IPS-11a (cell line): ENCODE data around the gene ECT2L.

ENCODE experiments used
- H3K4me3 ChIP-seq: one replicate; pipeline ENCODE4 v1.5.1; 2013; ENCODE audit warnings: low read depth, low read length, control low read depth

The ECT2L gene

DNA sequence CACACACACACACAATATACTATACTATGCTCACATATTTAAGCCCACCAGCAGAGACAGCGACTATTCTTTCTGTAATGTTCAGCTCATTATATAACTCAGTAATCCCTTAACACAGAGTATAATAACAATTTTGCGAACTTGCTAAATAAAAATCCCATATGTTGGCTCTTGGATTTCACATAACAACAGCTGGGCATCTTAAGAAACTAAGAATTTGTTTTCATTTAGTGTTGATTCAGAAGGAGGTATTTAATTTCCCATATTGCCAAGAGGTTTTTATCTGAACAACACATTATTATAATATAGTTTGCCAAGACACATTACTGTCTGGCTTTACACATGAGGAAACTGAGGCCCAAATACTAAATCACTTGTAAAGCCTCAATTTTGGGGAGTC lies 7.4 kb downstream of the ECT2L start:
- H3K4me3 ChIP-seq: no peak overlapping the region

- H3K4me3 ChIP-seq: no peak overlapping the region
These were observed 8.0 kb downstream of the ECT2L start for GRCh38 chr6:138803861-138804260.

DNA sequence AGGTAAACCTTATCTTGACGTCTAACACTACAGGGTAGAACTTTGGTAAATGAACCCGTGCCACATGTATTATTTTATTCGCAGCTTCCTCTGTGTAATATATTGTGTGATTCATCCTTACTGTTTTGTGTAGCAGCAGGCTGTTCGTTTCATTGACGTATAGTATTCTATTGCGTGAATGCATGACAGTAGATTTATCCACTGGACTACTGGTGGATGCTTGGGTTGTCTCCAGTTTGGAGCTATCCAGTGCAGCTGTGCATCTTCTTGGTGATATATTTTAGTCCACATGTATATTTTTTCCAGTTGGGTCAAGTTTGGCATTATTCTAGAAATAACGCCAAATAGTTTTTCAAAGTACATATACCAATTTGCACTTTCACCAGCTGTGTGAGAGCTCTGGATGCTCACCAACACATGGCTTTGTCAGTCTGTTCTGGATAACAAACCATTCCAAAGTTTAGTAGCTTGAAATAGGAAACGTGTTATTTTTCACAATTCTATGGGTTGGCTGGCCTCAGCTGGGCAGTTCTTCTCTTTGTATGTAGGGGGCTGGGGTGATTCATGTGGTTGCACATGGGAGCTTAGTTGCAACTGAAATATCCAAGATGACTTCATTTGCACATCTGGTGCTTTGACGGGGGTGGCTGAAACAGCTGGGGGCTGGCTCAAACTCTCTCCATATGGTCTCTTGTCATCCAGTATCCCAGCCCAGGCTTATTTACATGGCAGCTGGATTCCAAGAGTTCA lies 9.3 kb downstream of the ECT2L start:
- no peak overlapping the region for H3K4me3 ChIP-seq

GRCh38 chr6:138806889-138807288 lies 11.0 kb downstream of the ECT2L start:
- no peak overlapping the region for H3K4me3 ChIP-seq

DNA sequence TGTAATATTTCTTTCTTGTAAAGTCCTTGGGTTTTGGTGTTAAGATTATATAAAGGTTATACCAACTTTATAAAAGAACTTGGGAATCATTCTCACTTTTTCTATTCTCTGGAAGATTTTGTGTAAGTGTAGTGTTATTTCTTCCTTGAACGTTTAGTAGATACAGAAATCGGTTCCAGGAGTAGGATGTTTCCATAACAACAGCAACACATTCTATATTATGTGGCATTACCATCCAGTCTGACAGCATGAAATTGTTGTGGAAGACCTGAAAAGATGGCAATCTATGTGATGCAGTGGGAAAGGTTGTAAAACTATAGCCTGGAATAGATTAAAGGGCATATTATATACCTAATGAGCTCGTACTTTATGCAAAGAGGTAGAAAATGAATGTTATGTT lies 13.8 kb downstream of the ECT2L start:
- H3K4me3 ChIP-seq: no peak overlapping the region

DNA sequence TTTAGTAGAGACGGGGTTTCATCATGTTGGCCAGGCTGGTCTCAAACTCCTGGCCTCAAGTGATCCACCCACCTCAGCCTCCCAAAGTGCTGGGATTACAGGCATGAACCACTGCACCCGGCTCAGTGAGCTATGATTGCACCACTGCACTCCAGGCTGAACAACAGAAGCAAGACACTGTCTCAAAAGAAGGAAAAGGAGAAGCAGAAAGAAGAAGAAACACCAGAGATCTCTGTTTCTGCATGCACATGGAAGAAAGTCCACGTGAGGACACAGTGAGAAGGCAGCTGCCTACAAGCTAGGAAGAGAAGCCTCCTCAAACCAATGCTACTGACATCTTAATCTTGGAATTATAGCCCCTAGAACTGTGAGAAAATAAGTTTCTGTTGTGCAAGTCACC lies 16.0 kb downstream of the ECT2L start:
- H3K4me3 ChIP-seq: no peak overlapping the region

GRCh38 chr6:138814179-138814834 lies 18.4 kb downstream of the ECT2L start:
- no peak overlapping the region for H3K4me3 ChIP-seq

DNA sequence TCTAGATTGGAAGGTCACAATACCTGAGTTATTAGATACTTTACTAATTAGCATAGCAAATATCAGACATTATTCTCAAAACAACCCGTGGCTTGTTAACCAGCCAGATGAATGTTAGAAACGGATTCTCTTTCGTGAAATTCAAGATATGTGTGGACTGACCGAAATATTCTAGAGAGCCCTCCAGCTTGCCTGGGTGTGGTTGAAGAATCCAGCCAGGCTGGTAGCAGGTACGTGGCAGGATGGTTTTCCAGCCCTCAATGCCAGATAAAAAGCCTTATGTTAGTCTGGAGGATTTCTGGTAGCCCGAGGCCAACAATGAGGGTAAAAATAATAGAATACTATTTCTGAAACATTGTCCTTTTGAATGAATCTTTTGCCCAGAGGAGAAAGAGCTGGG lies 19.3 kb downstream of the ECT2L start:
- H3K4me3 ChIP-seq: no peak overlapping the region

GRCh38 chr6:138815797-138816528 lies 20.1 kb downstream of the ECT2L start:
- no peak overlapping the region for H3K4me3 ChIP-seq

- H3K4me3 ChIP-seq: no peak overlapping the region
These were observed 21.9 kb downstream of the ECT2L start for GRCh38 chr6:138817799-138818198.

DNA sequence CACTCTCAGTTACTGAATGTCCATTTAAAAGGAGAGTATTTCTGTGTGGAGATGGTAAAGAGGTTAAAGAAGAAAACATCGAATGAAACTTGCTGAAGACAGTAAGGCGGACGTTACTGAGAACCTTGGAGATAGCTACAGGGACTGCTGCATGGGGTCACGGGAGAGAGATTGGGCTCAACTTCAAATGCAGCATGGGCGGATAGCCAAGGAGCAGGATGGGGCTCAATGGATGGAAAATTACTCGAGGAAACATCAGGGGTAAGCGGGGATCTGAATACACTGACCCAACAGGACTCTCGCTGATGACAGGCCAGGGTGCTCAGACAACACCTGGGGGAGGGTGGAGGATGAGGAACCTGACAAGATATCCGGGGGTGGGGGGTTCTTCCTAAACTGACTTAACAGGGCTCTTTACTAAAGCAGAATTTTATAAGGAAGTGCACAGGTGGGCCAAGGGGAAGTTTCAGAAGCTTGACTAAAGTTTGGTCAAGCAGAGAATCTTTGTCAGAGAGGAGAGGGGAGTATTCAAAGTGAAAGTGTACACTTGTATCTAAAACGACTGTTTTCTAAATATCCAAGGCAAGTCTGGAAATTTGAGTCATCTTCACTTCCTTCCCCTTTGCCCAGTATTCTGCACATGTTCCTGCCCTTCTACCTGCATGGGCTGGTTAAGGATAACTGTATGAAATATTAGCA lies 22.8 kb downstream of the ECT2L start:
- H3K4me3 ChIP-seq: no peak overlapping the region

GRCh38 chr6:138821519-138821918 lies 25.6 kb downstream of the ECT2L start:
- no peak overlapping the region for H3K4me3 ChIP-seq

DNA sequence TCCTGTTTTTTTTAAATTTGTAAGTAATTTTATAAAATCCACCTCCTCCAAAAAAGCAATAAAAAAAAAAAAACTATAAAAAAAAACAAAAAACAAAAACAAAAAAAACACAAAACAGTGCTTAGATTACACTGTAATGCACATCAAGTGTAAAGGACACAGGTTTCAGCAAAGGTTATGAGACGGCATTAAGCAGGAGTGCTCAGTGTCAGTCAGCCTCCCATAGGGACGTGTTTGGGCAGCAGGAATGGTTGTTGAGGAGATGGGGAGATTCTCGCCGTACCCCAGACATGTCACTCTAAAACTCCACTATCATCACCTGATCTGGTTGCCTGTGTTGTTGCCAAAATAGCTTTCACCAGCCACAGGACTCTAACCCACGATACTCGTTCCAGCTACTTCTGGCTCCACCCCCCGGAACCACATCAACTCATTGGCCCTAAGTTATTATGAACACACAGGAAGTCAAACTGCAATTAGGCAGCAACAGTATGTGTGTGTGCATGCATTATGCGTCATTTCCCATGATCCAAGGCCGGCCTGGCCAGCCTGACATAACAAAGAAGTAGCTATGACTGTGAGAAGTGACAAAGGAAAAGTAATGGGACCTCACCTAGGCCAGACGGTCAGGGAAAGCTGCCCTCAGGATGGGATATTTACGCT lies 28.7 kb downstream of the ECT2L start:
- no peak overlapping the region for H3K4me3 ChIP-seq

- no peak overlapping the region for H3K4me3 ChIP-seq
These were observed 34.4 kb downstream of the ECT2L start for GRCh38 chr6:138830248-138830647.

DNA sequence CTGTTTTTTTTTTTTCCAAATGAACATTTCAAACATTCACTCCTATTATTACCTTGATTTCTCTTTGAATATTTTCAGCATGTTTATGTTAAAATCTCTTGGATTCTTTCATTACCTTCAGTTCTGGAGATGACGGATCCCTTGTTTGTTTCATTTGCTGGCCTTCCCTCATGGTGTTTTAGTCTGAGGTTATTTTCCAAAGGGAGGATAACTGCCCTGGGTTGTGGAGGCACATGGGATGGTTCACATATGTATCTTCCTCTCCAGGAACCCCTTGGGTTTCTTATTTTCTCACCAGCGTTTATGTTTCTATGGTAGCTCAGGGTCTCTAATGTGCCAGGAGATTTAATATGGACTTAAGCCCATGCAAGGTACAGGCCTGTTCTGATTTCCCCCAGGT lies 36.3 kb downstream of the ECT2L start:
- H3K4me3 ChIP-seq: no peak overlapping the region

DNA sequence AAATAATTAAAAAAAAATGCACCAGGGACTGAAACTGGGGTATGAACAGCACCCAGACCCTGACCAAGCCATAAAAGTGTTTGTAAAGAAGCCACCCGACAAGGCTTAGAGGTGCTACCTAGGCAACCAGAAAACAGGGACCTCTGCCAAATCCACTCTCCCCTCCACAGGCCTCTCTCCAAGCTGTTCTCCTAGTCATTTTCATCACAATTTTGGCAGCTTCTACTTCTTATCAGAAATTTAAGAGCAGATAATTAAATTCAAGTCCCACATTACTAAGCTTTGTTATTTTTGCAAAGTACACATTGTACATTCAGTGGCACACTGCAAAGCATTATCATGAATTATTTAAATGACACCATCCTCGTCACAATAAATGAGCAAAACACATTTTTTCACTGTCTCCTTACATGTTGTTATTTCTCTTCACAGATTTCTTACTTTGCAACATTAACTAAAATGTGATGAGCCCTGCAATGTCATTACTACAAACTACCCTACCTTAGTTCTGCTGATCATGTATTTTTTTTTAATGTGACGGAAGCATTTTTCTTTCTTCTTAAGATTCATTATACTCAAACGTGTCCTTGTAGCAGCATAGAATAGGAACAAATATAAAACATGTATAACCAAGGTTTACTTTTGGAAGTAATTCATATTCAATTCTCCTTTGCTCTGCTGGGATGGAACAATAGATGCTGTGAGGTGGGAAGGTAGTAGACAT lies 38.1 kb downstream of the ECT2L start:
- H3K4me3 ChIP-seq: no peak overlapping the region

GRCh38 chr6:138837246-138837645 lies 41.4 kb downstream of the ECT2L start:
- no peak overlapping the region for H3K4me3 ChIP-seq

DNA sequence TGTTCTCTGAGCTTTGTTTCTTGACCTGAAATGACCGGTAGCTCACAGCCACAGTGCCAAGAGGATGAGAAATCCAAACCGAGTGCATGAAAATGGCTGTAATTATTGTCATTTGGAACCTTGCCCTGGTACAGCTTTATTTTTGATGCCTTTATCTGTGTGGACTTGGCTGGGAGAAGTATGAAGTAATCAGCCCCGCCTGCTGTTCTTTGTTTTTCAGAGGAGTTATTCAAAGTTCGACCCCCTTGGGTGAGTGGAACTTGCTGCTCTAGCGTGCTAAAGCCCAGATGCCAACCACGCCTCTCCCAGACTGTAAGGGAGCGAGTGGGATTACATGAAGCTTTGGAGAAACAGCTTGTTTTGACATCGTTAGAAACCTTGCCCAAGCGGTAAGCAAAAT lies 48.3 kb downstream of the ECT2L start:
- H3K4me3 ChIP-seq: no peak overlapping the region

- H3K4me3 ChIP-seq: no peak overlapping the region
These were observed 52.0 kb downstream of the ECT2L start for GRCh38 chr6:138847884-138848283.

DNA sequence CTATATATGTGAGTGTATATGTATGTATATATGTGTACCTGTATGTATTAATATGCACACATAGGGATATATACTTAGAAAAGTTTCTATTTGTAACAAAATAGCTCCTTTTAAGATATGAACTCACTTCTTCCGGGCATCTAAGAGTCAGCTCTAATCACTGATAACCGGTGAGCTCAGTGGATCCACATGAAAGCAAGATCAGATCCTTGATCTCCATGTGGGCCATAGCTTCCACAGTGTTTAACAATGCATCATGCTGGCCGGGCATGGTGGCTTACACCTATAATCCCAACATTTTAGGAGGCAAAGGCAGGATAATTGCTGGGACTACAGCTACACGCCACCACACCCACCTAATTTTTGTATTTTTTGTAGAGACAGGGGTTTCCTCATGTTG lies 52.6 kb downstream of the ECT2L start:
- no peak overlapping the region for H3K4me3 ChIP-seq
